K562 (cell line): ENCODE results near the gene TTC39C. TPM values are rescaled to one million over a fixed set of nuclear protein-coding genes. Genes with fewer than 3 reads are reported as not detected.

ENCODE experiments used
- ATAC-seq: fragments of 200-7000 bp; cut with Tn5 transposase; 3 replicates; pipeline ENCODE4 v1.9.1; 2020; ENCODE audit warnings: moderate library complexity
- BruUV-seq: library from RNA; stranded (reverse); fragments of 400-500 nt; replicated peaks from 2 replicates; lab custom pipeline; 2021; lab: Mats Ljungman, UMichigan
- CTCF ChIA-PET: fragments of 300-600 bp; formaldehyde crosslinking; extraction: SDS; loops from one replicate; lab custom pipeline; 2021; ENCODE audit warnings: low intra/inter-chr PET ratio; lab: Yijun Ruan, JAX
- POLR2A ChIA-PET: fragments of 300-600, 350-650 bp; sonication (Branson Sonifier 250); formaldehyde crosslinking; extraction: SDS; loops from one replicate; lab custom pipeline; 2021; ENCODE audit warnings: antibody characterized with exemption, inconsistent platforms; lab: Yijun Ruan, JAX
- DNase-seq, 4 experiments: peaks; one replicate each; pipeline versions ENCODE4 v3.0.0 to v3.0.0-alpha.2; 2011 to 2018; ENCODE audit warnings: low spot score in 3 of 4, mixed read lengths in 3 of 4; ENCODE audit errors: extremely low read depth in 1 of 4
- FAIRE-seq: peaks from 2 replicates; lab custom pipeline; 2011; peaks lifted over from hg19 to GRCh38; lab: Jason Lieb, UNC
- H2AFZ ChIP-seq: 2 replicates; pipeline ENCODE4 v1.6.0; 2011; ENCODE audit warnings: low read depth, low read length, control low read depth, inconsistent platforms
- H3K27ac ChIP-seq: fragments of 200-600 bp; 3 replicates; pipeline ENCODE4 v1.8.0; 2011; ENCODE audit warnings: low read depth, mild to moderate bottlenecking, control low read depth, inconsistent platforms, low read length, moderate library complexity, mixed read lengths; ENCODE audit errors: extremely low read depth
- H3K27me3 ChIP-seq, 2 experiments: fragments of 300-600 bp in 1 of 2; 2 replicates in 1 of 2; 3 replicates in 1 of 2; pipeline versions ENCODE4 v1.6.0 to v1.8.0; 2011; ENCODE audit warnings: inconsistent platforms in 2 of 2, low read length in 2 of 2, mild to moderate bottlenecking in 1 of 2, mixed read lengths in 1 of 2, moderate library complexity in 1 of 2; ENCODE audit not compliant: control insufficient read depth in 2 of 2, insufficient read depth in 2 of 2
- H3K36me3 ChIP-seq: fragments of 300-600 bp; 3 replicates; pipeline ENCODE4 v1.8.0; 2011; ENCODE audit warnings: mild to moderate bottlenecking, low read length, inconsistent platforms; ENCODE audit not compliant: control insufficient read depth, insufficient read depth
- H3K4me1 ChIP-seq, 2 experiments: fragments of 200-600 bp in 1 of 2; replicated peaks in 1 of 2; 2 replicates in 1 of 2; 3 replicates in 1 of 2; pipeline versions ENCODE4 v1.5.1 to v1.8.0; 2011; ENCODE audit warnings: inconsistent platforms in 2 of 2, low read length in 2 of 2, mild to moderate bottlenecking in 1 of 2, mixed read lengths in 1 of 2, moderate library complexity in 1 of 2; ENCODE audit not compliant: control insufficient read depth in 2 of 2, insufficient read depth in 2 of 2
- H3K4me2 ChIP-seq: 2 replicates; pipeline ENCODE4 v1.6.1; 2011; ENCODE audit warnings: low read length, control low read depth, inconsistent platforms, mixed read lengths; ENCODE audit not compliant: insufficient read depth
- H3K4me3 ChIP-seq: fragments of 200-600 bp; sonication (generic), shearing (Covaris generic); 2 replicates; pipeline ENCODE4 v1.5.1; 2016; ENCODE audit warnings: control low read depth, inconsistent platforms
- H3K79me2 ChIP-seq: fragments of 200-600 bp; 3 replicates; pipeline ENCODE4 v1.8.0; 2011; ENCODE audit warnings: low read length, inconsistent platforms; ENCODE audit not compliant: control insufficient read depth, insufficient read depth
- H3K9ac ChIP-seq, 2 experiments: 2 replicates each; pipeline versions ENCODE4 v1.6.0 to v1.6.1; 2011; ENCODE audit warnings: low read depth in 2 of 2, low read length in 2 of 2, control low read depth in 1 of 2, inconsistent platforms in 1 of 2, mild to moderate bottlenecking in 1 of 2, mixed read lengths in 1 of 2; ENCODE audit not compliant: insufficient read depth in 1 of 2
- H3K9me1 ChIP-seq: one replicate; pipeline ENCODE4 v1.6.0; 2011; ENCODE audit warnings: inconsistent platforms, mild to moderate bottlenecking, low read length, moderate library complexity; ENCODE audit not compliant: control insufficient read depth, insufficient read depth
- H3K9me3 ChIP-seq: replicated peaks from 2 replicates; pipeline ENCODE4 v1.5.1; 2011; ENCODE audit warnings: low read depth, low read length, inconsistent platforms; ENCODE audit not compliant: control insufficient read depth, insufficient read depth
- H4K20me1 ChIP-seq: replicated peaks from 2 replicates; pipeline ENCODE4 v1.6.1; 2011; ENCODE audit warnings: low read length, inconsistent platforms, mixed read lengths; ENCODE audit not compliant: control insufficient read depth, insufficient read depth
- CHD4 ChIP-seq: fragments of 200-600 bp; sonication (generic); IDR thresholded peaks from 3 replicates; pipeline ENCODE4 v1.6.1; 2012; ENCODE audit warnings: low read depth, mild to moderate bottlenecking, mixed read lengths, low read length, inconsistent platforms; ENCODE audit not compliant: insufficient read depth, insufficient replicate concordance, poor library complexity, severe bottlenecking
- DACH1 ChIP-seq: fragments of 450-650 bp; IDR thresholded peaks from 2 replicates; pipeline ENCODE4 v1.6.1; 2018; ENCODE audit not compliant: partially characterized antibody
- FOXJ2 ChIP-seq: fragments of 200-800 bp; sonication (Bioruptor generic); IDR thresholded peaks from 2 replicates; pipeline ENCODE4 v1.6.1; 2016; ENCODE audit warnings: missing genetic modification characterization, missing compliant biosample characterization
- GATAD2A ChIP-seq: fragments of 450-650 bp; IDR thresholded peaks from 2 replicates; pipeline ENCODE4 v1.6.1; 2017
- ILK ChIP-seq: fragments of 450-650 bp; IDR thresholded peaks from 2 replicates; pipeline ENCODE4 v1.6.1; 2016; ENCODE audit warnings: missing genetic modification characterization, low read depth, mild to moderate bottlenecking, missing compliant biosample characterization, moderate library complexity, borderline replicate concordance
- KLF6 ChIP-seq: fragments of 250-450 bp; sonication (Bioruptor Pico); IDR thresholded peaks from 2 replicates; pipeline ENCODE4 v1.4.0; 2020; ENCODE audit warnings: mild to moderate bottlenecking, moderate library complexity, borderline replicate concordance
- MTF1 ChIP-seq: fragments of 250-450 bp; sonication (Bioruptor Pico); IDR thresholded peaks from 2 replicates; pipeline ENCODE4 v1.9.0; 2021; ENCODE audit warnings: moderate library complexity, mild to moderate bottlenecking, inconsistent platforms, borderline replicate concordance
- PYGO2 ChIP-seq: fragments of 450-650 bp; IDR thresholded peaks from 2 replicates; pipeline ENCODE4 v1.6.1; 2016; ENCODE audit warnings: mild to moderate bottlenecking, missing genetic modification characterization, moderate library complexity, missing compliant biosample characterization
- TSC22D4 ChIP-seq: fragments of 450-650 bp; IDR thresholded peaks from 2 replicates; pipeline ENCODE4 v1.6.1; 2016; ENCODE audit warnings: missing genetic modification characterization, missing biosample characterization, control low read depth
- ZNF431 ChIP-seq: sonication (generic); formaldehyde crosslinking; IDR thresholded peaks from 2 replicates; pipeline ENCODE4 v1.8.0; 2022; ENCODE audit warnings: mild to moderate bottlenecking, missing genetic modification reagents
- ZNF592 ChIP-seq: fragments of 450-650 bp; IDR thresholded peaks from 2 replicates; pipeline ENCODE4 v1.6.1; 2017; ENCODE audit warnings: antibody characterized with exemption, mild to moderate bottlenecking
- ZNF695 ChIP-seq: fragments of 450-650 bp; formaldehyde crosslinking; IDR thresholded peaks from 2 replicates; pipeline ENCODE4 v1.4.0; 2020; ENCODE audit warnings: mild to moderate bottlenecking, moderate library complexity
- WGBS: fragments of 100-300 bp; shearing (Covaris generic); methylation state at CpG from one replicate; pipeline ENCODE4 v1.1.6; 2016; ENCODE audit warnings: low coverage, mixed read lengths; ENCODE audit not compliant: insufficient coverage; ENCODE audit errors: missing lambda C conversion rate; 5-methylcytosine and 5-hydroxymethylcytosine counted together
- in situ Hi-C: fragments of 300-500 bp; cut with MboI; formaldehyde crosslinking; loops from 4 replicates; pipeline ENCODE4 v1.15.0; 2018; ENCODE audit warnings: inconsistent platforms, mixed read lengths
- intact Hi-C: fragments of 100-400 bp; cut with micrococcal nuclease; formaldehyde crosslinking; loops from 2 replicates; pipeline ENCODE4 v1.14.2; 2022
- polyA plus RNA-seq, 8 experiments: library from polyadenylated mRNA; depleted of rRNA in 4 of 8; stranded (reverse) in 5 of 8; unstranded in 3 of 8; fragments of >200 nt; fragmentation: Nextera tagmentation in 2 of 8; fragmentation: Illumina TruSeq in 1 of 8; extraction: Ambion mirVana in 2 of 8; extraction: Trizol in 1 of 8; gene quantifications; 2 replicates each; pipeline versions ENCODE4 v1.2.1 to v1.2.3, GENCODE V29; 2011 to 2014; ENCODE audit warnings: inconsistent platforms in 1 of 8, missing spikeins in 1 of 8
- total RNA-seq, 7 experiments: library from RNA; depleted of rRNA in 6 of 7; stranded (reverse); fragments of >200 nt in 6 of 7; fragmentation: Illumina TruSeq in 2 of 7; extraction: Trizol in 2 of 7; gene quantifications; 2 replicates each; pipeline versions ENCODE4 v1.2.1 to v1.2.3, GENCODE V29; 2011 to 2021; ENCODE audit warnings: low replicate concordance in 1 of 7
- TF ChIP-seq, protein P1 (sequence below): fragments of 450-650 bp; formaldehyde crosslinking; IDR thresholded peaks from 2 replicates; pipeline ENCODE4 v1.4.0; 2020; ENCODE audit warnings: mild to moderate bottlenecking, moderate library complexity

Gene TTC39C
- total and polyA plus RNA-seq, 9 of the 15 experiments (the other 6 are each of a cell fraction or from before 2014, with no cell fraction given), result 0.01 to 0.58 (median 0.18) TPM; not detected in 5

- BruUV-seq, result no TSS peak
- no peak overlapping the region for H3K4me2 ChIP-seq
- ATAC-seq, result no peak
- H3K27ac ChIP-seq, result no peak overlapping the region
- intact Hi-C loops (loop anchor here (10.0 kb wide), 1 partner anchor 98 kb away; the partner anchor contains the start of gene TTC39C), in situ Hi-C loops (no loop called here)
- no peak overlapping the region for H2AFZ ChIP-seq
- TF ChIP-seq ZNF431 (CRISPR knock-in tag) (no peak), KLF6 (CRISPR knock-in tag) (no peak), ZNF695 (no peak), MTF1 (CRISPR knock-in tag) (no peak), DACH1 (no peak), ZNF592 (no peak), TSC22D4 (no peak), FOXJ2 (tag) (no peak), ILK (no peak), CHD4 (no peak), PYGO2 (no peak), GATAD2A (no peak)
- TF ChIP-seq, protein P1, sequence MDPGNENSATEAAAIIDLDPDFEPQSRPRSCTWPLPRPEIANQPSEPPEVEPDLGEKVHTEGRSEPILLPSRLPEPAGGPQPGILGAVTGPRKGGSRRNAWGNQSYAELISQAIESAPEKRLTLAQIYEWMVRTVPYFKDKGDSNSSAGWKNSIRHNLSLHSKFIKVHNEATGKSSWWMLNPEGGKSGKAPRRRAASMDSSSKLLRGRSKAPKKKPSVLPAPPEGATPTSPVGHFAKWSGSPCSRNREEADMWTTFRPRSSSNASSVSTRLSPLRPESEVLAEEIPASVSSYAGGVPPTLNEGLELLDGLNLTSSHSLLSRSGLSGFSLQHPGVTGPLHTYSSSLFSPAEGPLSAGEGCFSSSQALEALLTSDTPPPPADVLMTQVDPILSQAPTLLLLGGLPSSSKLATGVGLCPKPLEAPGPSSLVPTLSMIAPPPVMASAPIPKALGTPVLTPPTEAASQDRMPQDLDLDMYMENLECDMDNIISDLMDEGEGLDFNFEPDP (CRISPR knock-in tag), result no peak
- no peaks in the 10 kb centered on the region for H3K4me1 ChIP-seq
- FAIRE-seq, result no peak
- under 1% methylated on average over 15 of the region's 15 CpGs for WGBS
- peaks cover 4 to 13% of the 10 kb centered on the region in 2 experiments; a peak in 4 of 5 replicates for H3K27me3 ChIP-seq
- no peaks in the 10 kb centered on the region for H3K79me2 ChIP-seq
- no peaks in the 10 kb centered on the region for H3K36me3 ChIP-seq
- no peaks in the 10 kb centered on the region for H3K9me3 ChIP-seq
- no peak overlapping the region for H3K9ac ChIP-seq
- H3K9me1 ChIP-seq, result no peaks in the 10 kb centered on the region
- DNase-seq, result no peak
- CTCF ChIA-PET, result no interaction called here
- H3K4me3 ChIP-seq, result no peak overlapping the region
- H4K20me1 ChIP-seq, result no peaks in the 10 kb centered on the region; the same call in 1 of the 2 replicates
- POLR2A ChIA-PET, result no interaction called here
Observed at GRCh38 chr18:24112874-24113615, 98.5 kb downstream of the TTC39C start.
